GM18498 (cell line): ENCODE data around the gene RAB11FIP5.
"Not testable (repeated sequence)": the region's sequence is repeated elsewhere in the genome, so short reads cannot be mapped to it uniquely, and the experiment has no call there.

Source experiments
- ATAC-seq: cut with Tn5 transposase; IDR thresholded peaks from one replicate; pipeline ENCODE4 v1.9.1; 2021; ENCODE audit warnings: mild to moderate bottlenecking, moderate library complexity; ENCODE audit not compliant: unreplicated experiment

The RAB11FIP5 gene

GRCh38 chr2:73111073-73112025 is 1.4 kb downstream of the RAB11FIP5 start:
- no peak for ATAC-seq

- no peak for ATAC-seq
These were observed 2.3 kb downstream of the RAB11FIP5 start for GRCh38 chr2:73110168-73111072.

DNA sequence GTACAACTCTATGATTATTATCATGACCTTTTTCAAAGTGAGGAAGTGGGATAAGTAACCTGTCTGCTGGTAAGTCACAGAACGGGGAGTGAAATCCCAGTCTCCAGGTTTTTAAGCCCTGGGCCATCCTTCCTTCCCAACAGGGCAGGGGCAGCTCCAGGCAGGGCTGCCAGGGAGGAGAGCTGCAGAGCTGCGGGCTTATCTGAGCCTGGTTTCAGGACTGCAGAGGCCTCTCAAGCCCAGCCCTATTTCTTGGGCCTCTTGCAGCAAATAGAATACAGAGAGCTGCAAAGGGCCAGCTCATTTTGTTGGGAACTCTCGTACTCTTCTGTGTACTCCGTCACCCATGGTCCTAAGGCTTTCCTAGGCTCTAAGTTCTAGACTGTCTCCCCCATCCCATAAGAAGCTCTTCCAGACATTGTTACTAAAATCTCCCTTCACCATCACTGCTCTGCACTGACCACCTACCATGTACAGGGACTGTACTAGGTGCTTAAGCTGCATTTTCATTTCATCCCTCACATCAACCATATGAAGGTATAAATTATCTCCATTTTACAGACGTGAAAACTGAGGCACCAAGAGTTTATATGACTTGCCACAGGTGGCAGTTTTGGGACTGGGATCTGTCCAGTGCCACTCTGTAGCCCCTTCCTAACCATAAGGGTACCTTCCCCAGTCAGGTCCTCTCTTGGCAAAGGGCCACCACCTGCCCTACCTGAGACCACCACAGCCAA is 3.1 kb downstream of the RAB11FIP5 start:
- no peak for ATAC-seq

GRCh38 chr2:73107211-73107926 is 5.4 kb downstream of the RAB11FIP5 start:
- no peak for ATAC-seq

- ATAC-seq = no peak
These were observed 6.0 kb downstream of the RAB11FIP5 start for GRCh38 chr2:73106791-73107190.

DNA sequence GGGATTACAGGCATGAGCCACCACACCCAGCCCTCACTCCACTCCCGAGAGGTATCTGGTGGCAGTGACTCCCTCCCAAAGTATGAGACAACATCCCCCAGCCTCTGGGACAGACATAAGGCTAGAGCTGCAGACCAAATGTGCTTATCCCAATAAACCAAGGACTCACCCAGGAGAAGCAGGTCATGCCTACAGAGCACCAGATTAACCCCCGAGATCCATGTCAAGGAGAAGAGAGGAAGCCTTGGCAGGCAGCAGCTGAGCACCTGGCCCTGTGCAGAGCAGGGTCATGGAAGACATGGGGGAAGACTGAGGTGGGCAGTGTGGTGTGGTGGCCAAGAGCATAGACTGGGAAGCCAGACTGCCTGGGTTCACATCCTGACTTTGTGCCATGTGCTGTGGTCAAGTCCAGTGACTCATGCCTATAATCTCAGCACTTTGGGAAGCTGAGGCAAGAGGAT is 7.2 kb downstream of the RAB11FIP5 start:
- ATAC-seq = no peak

DNA sequence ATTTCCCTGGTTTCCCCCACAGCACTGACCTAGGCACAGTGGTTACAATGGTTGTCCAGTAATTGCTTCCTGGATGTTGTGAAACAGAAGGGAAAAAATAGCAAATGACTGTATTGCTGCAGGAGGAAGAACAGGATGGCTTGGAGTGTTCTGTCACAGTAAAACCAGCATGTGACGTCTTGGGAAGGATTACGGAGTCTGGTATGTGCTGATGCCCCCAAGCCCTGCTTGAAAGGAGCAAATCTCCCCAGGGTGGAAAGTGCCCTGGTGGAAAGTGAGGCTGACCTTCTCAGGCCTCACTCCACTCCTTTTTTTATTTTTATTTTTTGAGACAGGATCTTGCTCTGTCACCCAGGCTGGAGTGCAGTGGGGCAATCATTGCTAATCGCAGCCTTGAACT is 7.8 kb downstream of the RAB11FIP5 start:
- no peak for ATAC-seq

GRCh38 chr2:73103018-73103542 is 9.7 kb downstream of the RAB11FIP5 start:
- no peak for ATAC-seq

DNA sequence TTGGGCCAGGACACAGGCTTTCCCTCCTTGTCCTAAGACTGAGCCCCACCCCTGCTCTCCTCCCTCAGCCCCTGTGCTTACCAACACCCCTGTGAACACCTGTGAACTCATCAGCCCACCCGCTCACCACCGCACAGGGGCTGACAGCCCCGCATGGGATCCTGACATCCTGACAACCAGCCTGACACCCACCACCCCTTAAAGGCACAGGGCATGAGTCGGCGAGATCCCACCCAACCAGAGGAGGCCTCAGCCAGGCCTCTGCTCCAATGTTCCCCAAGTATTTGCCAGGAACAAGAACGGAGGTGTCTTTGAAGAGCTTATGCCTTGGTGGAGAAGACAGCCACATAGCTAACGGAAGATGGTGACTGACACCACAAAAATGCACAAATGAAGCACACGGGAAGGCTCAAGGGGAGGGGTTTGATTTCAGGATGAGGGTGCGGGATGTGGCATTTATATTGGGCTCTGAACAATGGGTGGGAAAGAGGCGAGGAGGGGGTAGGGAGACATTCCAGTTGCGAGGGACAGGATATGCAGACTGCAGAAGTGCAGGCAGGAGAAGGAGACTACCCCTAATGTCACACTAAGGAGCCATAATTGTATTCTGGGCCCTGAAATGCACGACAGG is 11.0 kb downstream of the RAB11FIP5 start:
- ATAC-seq = no peak

GRCh38 chr2:73100956-73101355 is 11.8 kb downstream of the RAB11FIP5 start:
- ATAC-seq = no peak

GRCh38 chr2:73099486-73099885 is 13.3 kb downstream of the RAB11FIP5 start:
- no peak for ATAC-seq

DNA sequence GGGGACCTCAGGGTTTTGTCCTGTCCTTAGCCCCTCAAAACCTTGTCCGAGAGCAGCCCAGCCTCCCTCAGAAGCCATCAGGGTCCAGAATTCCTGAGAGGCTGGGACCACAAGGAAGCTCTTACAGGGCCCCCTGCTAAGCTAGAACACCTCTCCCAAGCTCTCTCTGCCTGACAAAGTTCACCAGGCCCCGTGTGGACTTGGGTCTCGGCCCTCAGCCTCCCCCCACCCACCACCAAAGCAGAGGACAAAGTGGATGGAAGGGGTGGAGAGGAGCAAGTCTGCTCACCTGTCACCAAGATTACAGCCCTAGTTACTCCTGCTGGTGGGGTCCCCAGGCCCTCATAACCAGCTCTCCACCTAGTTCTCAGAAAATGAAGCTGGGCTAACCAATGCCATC is 16.8 kb downstream of the RAB11FIP5 start:
- no peak for ATAC-seq

- not testable (repeated sequence) for ATAC-seq
These were observed 19.0 kb downstream of the RAB11FIP5 start for GRCh38 chr2:73093601-73094218.

- ATAC-seq = no peak
These were observed 20.5 kb downstream of the RAB11FIP5 start for GRCh38 chr2:73092146-73092783.

DNA sequence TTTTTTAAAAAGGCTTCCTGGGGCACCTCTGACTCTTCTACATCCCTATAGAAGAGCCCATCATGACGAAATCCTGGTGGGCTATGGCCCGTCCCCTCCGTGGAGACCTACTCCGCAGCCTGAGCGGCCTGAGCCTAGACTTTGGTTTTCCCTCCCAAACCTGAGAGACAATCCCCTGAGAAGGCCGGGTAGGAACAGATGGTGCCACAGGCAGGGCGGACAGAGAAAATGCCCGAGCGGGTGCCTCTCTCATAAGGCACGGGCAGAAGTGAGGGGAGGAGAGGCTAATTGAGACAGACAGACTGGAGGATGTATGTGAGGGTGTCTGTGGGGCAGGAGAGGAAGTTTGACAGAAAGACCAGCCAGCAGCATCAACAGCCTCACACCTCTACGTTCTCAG is 21.1 kb downstream of the RAB11FIP5 start:
- ATAC-seq = no peak

DNA sequence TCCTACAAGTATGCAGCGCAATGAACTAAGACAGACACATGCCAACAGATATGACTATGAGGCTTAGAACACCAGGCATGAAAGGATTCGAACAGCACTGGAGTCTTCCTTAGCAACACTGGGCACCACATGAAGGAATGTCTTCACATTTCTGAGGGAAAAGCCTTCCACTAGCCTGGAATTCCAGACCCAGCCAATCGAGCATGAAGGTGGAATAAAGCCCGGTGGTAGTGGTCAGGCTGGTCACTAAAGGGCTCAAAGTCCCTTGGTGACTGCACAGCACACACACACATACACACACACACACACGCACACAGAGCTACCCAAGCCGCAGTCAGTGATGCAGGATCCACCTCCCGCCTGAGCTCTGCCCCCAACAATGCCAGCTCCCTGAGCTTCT is 21.6 kb downstream of the RAB11FIP5 start:
- no peak for ATAC-seq

DNA sequence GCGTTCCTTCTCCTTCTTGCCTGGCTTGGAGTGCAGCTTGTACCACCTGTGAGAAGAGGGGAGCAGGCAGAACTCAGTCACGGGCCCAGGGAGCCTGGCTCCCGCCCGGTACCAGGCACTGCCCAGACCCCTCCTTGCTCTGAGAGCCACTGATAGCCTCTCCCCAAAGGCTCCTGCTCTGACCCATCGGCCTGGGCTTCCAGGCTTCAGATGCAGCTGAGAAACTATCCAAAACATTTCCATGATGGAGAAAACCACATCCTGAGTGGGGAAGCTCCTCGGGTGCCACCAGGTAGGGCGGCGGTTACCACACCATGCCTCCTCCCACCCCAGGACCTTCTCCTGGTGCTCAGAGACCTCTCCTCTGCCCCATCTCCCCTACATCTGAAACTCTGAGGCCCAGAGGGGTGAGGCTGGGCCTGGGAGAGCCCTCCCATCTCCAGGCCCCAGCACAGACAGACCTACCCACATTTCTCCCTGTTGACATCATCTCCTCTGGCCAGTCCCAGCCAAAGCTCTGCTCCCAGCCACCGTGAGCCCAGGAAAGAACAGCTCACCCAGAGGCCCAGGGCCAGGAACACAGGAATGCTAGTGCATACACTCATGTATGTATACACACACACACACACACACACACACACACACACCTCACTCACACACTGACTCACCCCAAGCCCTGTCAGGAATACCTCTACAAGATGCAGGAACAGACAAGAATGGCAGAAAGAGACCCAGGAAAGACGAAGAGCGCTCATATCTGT is 23.3 kb downstream of the RAB11FIP5 start:
- no peak for ATAC-seq

DNA sequence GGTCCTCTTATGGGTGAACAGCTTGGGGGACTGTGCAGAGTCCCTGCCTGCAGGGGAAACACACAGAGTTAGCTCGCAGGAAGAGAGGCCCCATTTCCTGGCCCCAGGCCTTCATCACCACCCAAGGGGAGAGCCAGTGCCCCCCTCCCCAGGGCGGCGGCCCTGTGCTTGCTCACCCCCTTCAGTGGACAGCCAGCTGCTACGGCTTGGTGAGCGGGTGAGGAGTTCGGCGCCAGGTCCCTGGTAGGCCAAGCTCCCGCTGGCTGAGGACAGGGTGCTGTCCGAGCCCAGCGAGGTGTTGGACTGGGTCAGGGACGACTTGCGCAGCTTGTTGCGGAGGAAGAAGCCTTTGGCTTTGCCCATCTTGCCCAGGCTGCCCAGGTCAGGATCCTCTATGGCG is 24.0 kb downstream of the RAB11FIP5 start:
- ATAC-seq = no peak
